Measurements from ENCODE around the gene NLRP9.

The NLRP9 gene

DNA sequence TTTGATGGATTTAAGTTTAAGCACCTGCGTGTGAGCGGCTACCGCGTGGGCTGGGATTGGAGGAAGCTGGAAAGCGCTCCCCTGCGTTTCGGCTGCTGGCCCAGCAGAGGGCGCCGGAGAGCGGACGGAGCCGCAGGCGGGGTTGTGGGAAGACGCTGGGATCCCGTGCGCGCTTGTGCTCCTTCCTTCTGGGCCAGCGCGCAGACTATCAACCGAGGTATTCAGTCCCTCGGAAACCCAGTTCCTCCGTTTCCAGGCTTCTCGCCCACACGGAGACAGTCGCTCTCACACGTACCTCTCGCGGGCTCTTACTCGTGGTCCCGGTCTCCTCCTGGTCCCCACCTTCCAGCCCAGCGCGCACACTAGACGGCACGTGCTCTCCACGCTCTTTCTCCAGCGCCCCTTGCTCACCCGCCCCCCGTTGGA lies 34.4 kb downstream of the NLRP9 start:
- H3K27me3 ChIP-seq (ENCODE audit: insufficient read depth, low read length): no peaks in the 10 kb centered on the region
- H3K4me1 ChIP-seq (ENCODE audit: insufficient read depth, low read length): no peaks in the 10 kb centered on the region
- H3K9ac ChIP-seq (ENCODE audit: low read depth, low read length): no peak overlapping the region
- H3K9me3 ChIP-seq (ENCODE audit: insufficient read depth, low read depth, low read length): peaks cover 16% of the 10 kb centered on the region
- H3K36me3 ChIP-seq (ENCODE audit: insufficient read depth, low read length): peaks cover 21% of the 10 kb centered on the region; the same call in 1 of the 2 replicates
- no peak overlapping the region for H3K4me3 ChIP-seq (ENCODE audit: low read length)
- WGBS: 74% methylated on average over 38 of the region's 38 CpGs
- H3K27ac ChIP-seq (ENCODE audit: low read depth, low read length): no peak overlapping the region

- WGBS: 89% methylated on average over 13 of the region's 13 CpGs
- H3K36me3 ChIP-seq (ENCODE audit: insufficient read depth, low read length): peaks cover 27% of the 10 kb centered on the region; the same call in 1 of the 2 replicates
- no peak overlapping the region for H3K9ac ChIP-seq (ENCODE audit: low read depth, low read length)
- no peak overlapping the region for H3K27ac ChIP-seq (ENCODE audit: low read depth, low read length)
- no peaks in the 10 kb centered on the region for H3K4me1 ChIP-seq (ENCODE audit: insufficient read depth, low read length)
- H3K9me3 ChIP-seq (ENCODE audit: insufficient read depth, low read depth, low read length): peaks cover 2% of the 10 kb centered on the region; the same call in 1 of the 2 replicates
- no peaks in the 10 kb centered on the region for H3K27me3 ChIP-seq (ENCODE audit: insufficient read depth, low read length)
- no peak overlapping the region for H3K4me3 ChIP-seq (ENCODE audit: low read length)
These were observed 36.0 kb downstream of the NLRP9 start for GRCh38 chr19:55702131-55702627.

DNA sequence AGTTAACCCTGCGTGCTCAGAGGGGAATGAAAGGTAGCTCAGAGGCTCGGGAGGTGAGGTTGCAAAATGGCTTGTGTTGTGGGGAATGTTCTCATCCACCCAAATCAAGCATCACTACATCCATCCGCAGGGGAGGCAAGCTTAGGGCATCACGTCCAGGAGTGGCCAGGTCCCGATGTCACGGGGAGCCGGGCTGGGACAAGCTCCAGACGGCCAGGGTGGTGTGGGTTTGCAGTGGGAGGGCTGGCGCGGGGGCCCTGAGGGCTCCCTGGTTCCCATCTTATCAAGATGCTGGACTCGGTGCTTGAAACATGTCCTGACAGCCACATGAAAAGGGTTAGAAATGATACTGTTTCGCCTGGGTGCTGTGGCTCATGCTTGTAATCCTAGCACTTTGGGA lies 37.4 kb downstream of the NLRP9 start:
- no peaks in the 10 kb centered on the region for H3K27me3 ChIP-seq (ENCODE audit: insufficient read depth, low read length)
- no peaks in the 10 kb centered on the region for H3K4me1 ChIP-seq (ENCODE audit: insufficient read depth, low read length)
- 96% methylated on average over 12 of the region's 12 CpGs for WGBS
- H3K9me3 ChIP-seq (ENCODE audit: insufficient read depth, low read depth, low read length): 0 out of 2 replicates have a peak, but pooled peaks cover 2% of the 10 kb centered on the region
- H3K4me3 ChIP-seq (ENCODE audit: low read length): no peak overlapping the region
- no peak overlapping the region for H3K27ac ChIP-seq (ENCODE audit: low read depth, low read length)
- H3K9ac ChIP-seq (ENCODE audit: low read depth, low read length): no peak overlapping the region
- H3K36me3 ChIP-seq (ENCODE audit: insufficient read depth, low read length): peaks cover 41% of the 10 kb centered on the region

- H3K4me3 ChIP-seq (ENCODE audit: low read length): no peak overlapping the region
- no peaks in the 10 kb centered on the region for H3K27me3 ChIP-seq (ENCODE audit: insufficient read depth, low read length)
- 0 out of 2 replicates have a peak, but pooled peaks cover 2% of the 10 kb centered on the region for H3K9me3 ChIP-seq (ENCODE audit: insufficient read depth, low read depth, low read length)
- H3K36me3 ChIP-seq (ENCODE audit: insufficient read depth, low read length): peaks cover 44% of the 10 kb centered on the region
- 96% methylated on average over 11 of the region's 11 CpGs for WGBS
- H3K4me1 ChIP-seq (ENCODE audit: insufficient read depth, low read length): no peaks in the 10 kb centered on the region
- no peak overlapping the region for H3K27ac ChIP-seq (ENCODE audit: low read depth, low read length)
- no peak overlapping the region for H3K9ac ChIP-seq (ENCODE audit: low read depth, low read length)
These were observed 39.0 kb downstream of the NLRP9 start for GRCh38 chr19:55699221-55699620.

- Histone ChIP-seq H3K36me3 (ENCODE audit: insufficient read depth, low read length) (peaks cover 52% of the 10 kb centered on the region), H3K27ac (ENCODE audit: low read depth, low read length) (no peak overlapping the region), H3K4me3 (ENCODE audit: low read length) (no peak overlapping the region), H3K9me3 (ENCODE audit: insufficient read depth, low read depth, low read length) (no peaks in the 10 kb centered on the region), H3K4me1 (ENCODE audit: insufficient read depth, low read length) (no peaks in the 10 kb centered on the region), H3K9ac (ENCODE audit: low read depth, low read length) (no peak overlapping the region), H3K27me3 (ENCODE audit: insufficient read depth, low read length) (no peaks in the 10 kb centered on the region)
- 95% methylated on average over 17 of the region's 17 CpGs for WGBS
These were observed 39.9 kb downstream of the NLRP9 start for GRCh38 chr19:55698256-55698655.

GRCh38 chr19:55697698-55698097 lies 40.5 kb downstream of the NLRP9 start:
- WGBS: 96% methylated on average over 8 of the region's 8 CpGs
- H3K36me3 ChIP-seq (ENCODE audit: insufficient read depth, low read length): peaks cover 57% of the 10 kb centered on the region

GRCh38 chr19:55697069-55697440 lies 41.1 kb downstream of the NLRP9 start:
- Histone ChIP-seq H3K27me3 (ENCODE audit: insufficient read depth, low read length) (no peaks in the 10 kb centered on the region), H3K4me1 (ENCODE audit: insufficient read depth, low read length) (no peaks in the 10 kb centered on the region), H3K9ac (ENCODE audit: low read depth, low read length) (no peak overlapping the region), H3K36me3 (ENCODE audit: insufficient read depth, low read length) (peaks cover 57% of the 10 kb centered on the region), H3K27ac (ENCODE audit: low read depth, low read length) (no peak overlapping the region), H3K4me3 (ENCODE audit: low read length) (no peak overlapping the region), H3K9me3 (ENCODE audit: insufficient read depth, low read depth, low read length) (no peaks in the 10 kb centered on the region)
- WGBS: 98% methylated on average over 12 of the region's 12 CpGs

More at GRCh38 chr19:55697698-55698097, 40.5 kb downstream of the NLRP9 start:
- Histone ChIP-seq H3K4me1 (ENCODE audit: insufficient read depth, low read length) (no peaks in the 10 kb centered on the region), H3K27me3 (ENCODE audit: insufficient read depth, low read length) (no peaks in the 10 kb centered on the region), H3K27ac (ENCODE audit: low read depth, low read length) (no peak overlapping the region), H3K4me3 (ENCODE audit: low read length) (no peak overlapping the region), H3K9ac (ENCODE audit: low read depth, low read length) (no peak overlapping the region), H3K9me3 (ENCODE audit: insufficient read depth, low read depth, low read length) (no peaks in the 10 kb centered on the region)

GRCh38 chr19:55696301-55697068 lies 41.7 kb downstream of the NLRP9 start:
- H3K36me3 ChIP-seq (ENCODE audit: insufficient read depth, low read length): peaks cover 62% of the 10 kb centered on the region
- WGBS: 96% methylated on average over 20 of the region's 20 CpGs

GRCh38 chr19:55695511-55696290 lies 42.5 kb downstream of the NLRP9 start:
- peaks cover 64% of the 10 kb centered on the region for H3K36me3 ChIP-seq (ENCODE audit: insufficient read depth, low read length)
- WGBS: 96% methylated on average over 21 of the region's 23 CpGs
- H3K9me3 ChIP-seq (ENCODE audit: insufficient read depth, low read depth, low read length): no peaks in the 10 kb centered on the region
- no peak overlapping the region for H3K27ac ChIP-seq (ENCODE audit: low read depth, low read length)
- no peak overlapping the region for H3K9ac ChIP-seq (ENCODE audit: low read depth, low read length)
- H3K4me3 ChIP-seq (ENCODE audit: low read length): no peak overlapping the region
- H3K4me1 ChIP-seq (ENCODE audit: insufficient read depth, low read length): no peaks in the 10 kb centered on the region
- H3K27me3 ChIP-seq (ENCODE audit: insufficient read depth, low read length): no peaks in the 10 kb centered on the region

More at GRCh38 chr19:55696301-55697068, 41.7 kb downstream of the NLRP9 start:
- Histone ChIP-seq H3K9me3 (ENCODE audit: insufficient read depth, low read depth, low read length) (no peaks in the 10 kb centered on the region), H3K4me1 (ENCODE audit: insufficient read depth, low read length) (no peaks in the 10 kb centered on the region), H3K9ac (ENCODE audit: low read depth, low read length) (no peak overlapping the region), H3K27ac (ENCODE audit: low read depth, low read length) (no peak overlapping the region), H3K4me3 (ENCODE audit: low read length) (no peak overlapping the region), H3K27me3 (ENCODE audit: insufficient read depth, low read length) (no peaks in the 10 kb centered on the region)

- Histone ChIP-seq H3K9ac (ENCODE audit: low read depth, low read length) (no peak overlapping the region), H3K9me3 (ENCODE audit: insufficient read depth, low read depth, low read length) (no peaks in the 10 kb centered on the region), H3K4me3 (ENCODE audit: low read length) (no peak overlapping the region), H3K4me1 (ENCODE audit: insufficient read depth, low read length) (no peaks in the 10 kb centered on the region), H3K27me3 (ENCODE audit: insufficient read depth, low read length) (no peaks in the 10 kb centered on the region), H3K27ac (ENCODE audit: low read depth, low read length) (no peak overlapping the region), H3K36me3 (ENCODE audit: insufficient read depth, low read length) (peaks cover 69% of the 10 kb centered on the region)
- WGBS: 96% methylated on average over 30 of the region's 37 CpGs
These were observed 43.3 kb downstream of the NLRP9 start for GRCh38 chr19:55694656-55695491.

Data from HUES64 (cell line).